ENCODE measurements around the gene GLI2.

GRCh38 chr2:120780402-120780801 is 44.7 kb downstream of the GLI2 start:
- TF ChIP-seq SUZ12 (IDR thresholded peaks at IDR 0.05) (no peak), ARNT (IDR thresholded peaks at IDR 0.05) (no peak), ELF4 (IDR thresholded peaks at IDR 0.05) (no peak)
